Omental fat pad (tissue), 4 donors: ENCODE measurements around the gene STXBP4. TPM values are rescaled to one million over a fixed set of nuclear protein-coding genes. Genes with fewer than 3 reads are reported as not detected.
A peak's percentile ranks its signal among the peaks of the same experiment; 100 is the strongest.

ENCODE experiments used
- ATAC-seq: fragments of 150-250 bp; one replicate; pipeline ENCODE4 v1.9.1; 2016; ENCODE audit warnings: mild to moderate bottlenecking, moderate library complexity; ENCODE audit not compliant: low FRiP score
- DNase-seq: peaks from one replicate; pipeline ENCODE4 v3.0.0-alpha.2; 2019; ENCODE audit warnings: low spot score
- CTCF ChIP-seq, 3 donors: fragments of 450-650 bp; IDR thresholded peaks; one replicate each; pipeline ENCODE4 v1.5.1; 2016 to 2017; ENCODE audit warnings: antibody characterized with exemption in 3 of 3, mild to moderate bottlenecking in 3 of 3, moderate library complexity in 2 of 3
- total RNA-seq, 4 donors: library from RNA; depleted of rRNA; stranded (reverse); fragments of >200 nt; gene quantifications; one replicate each; pipeline ENCODE4 v1.1.0, GENCODE V29; 2016

STXBP4 gene
- total RNA-seq, 4 donors from 2014 or later = 11.2 to 19.3 (median 16.5) TPM

DNA sequence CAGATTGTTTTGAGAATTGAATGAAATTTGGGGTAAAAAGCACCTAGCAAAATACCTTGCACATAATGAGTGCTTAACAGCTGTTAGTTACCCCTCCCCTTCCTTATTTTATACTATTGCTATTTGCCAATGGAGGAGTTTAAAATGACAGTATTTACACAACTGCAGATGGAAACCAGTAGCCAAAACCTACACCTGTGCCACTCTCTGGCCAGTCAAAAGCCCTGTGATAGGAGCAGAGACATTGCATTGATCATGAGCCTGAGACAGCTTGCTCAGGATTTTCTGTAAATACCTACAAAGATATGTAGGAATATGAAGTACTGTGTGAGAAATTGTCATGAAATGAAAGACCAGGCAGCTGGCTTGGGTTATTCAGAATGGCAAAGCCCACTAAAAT is 180.9 kb downstream of the STXBP4 start:
- DNase-seq = no peak
- no peak for TF ChIP-seq CTCF (IDR thresholded peaks at IDR 0.05)
- ATAC-seq = no peak

GRCh38 chr17:55152236-55152635 is 183.7 kb downstream of the STXBP4 start:
- no peak for TF ChIP-seq CTCF (IDR thresholded peaks at IDR 0.05)
- DNase-seq (no peak), ATAC-seq (no peak)

GRCh38 chr17:55154101-55154500 is 185.5 kb downstream of the STXBP4 start:
- ATAC-seq (no peak), DNase-seq (no peak)
- TF ChIP-seq CTCF (IDR thresholded peaks at IDR 0.05) = no peak

DNA sequence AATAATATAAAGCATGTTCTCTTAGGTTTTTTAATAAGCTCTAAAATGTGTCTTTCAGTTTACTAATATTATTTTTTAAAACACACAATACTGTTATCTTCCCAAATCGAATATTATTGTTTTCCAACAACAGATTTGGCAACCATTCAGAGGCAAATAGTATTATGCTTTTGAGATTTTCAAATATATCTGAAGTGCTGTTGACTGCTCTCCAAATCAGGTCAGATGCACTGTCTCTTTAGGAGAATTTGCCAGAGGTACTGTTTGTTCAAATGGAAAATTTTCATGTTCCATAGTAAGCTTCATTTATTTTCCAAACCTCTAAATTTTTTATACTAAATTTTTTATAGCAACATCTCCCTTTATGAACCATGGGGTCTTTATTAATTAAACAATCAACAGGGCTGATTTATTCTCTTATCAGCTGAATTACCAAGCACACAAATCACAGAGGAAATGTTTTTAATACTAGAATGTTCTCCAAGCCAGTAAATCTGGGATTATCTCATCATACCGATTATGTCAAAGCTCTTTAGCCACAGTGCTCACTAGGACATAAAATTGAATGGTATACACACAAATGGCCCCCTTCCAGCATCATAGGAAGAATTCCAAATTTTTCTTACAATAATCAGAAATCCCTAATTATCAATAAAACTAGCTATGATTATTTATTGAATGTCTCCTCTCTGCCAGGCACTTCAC is 187.4 kb downstream of the STXBP4 start:
- TF ChIP-seq CTCF (IDR thresholded peaks at IDR 0.05) = no peak
- no peak for ATAC-seq
- no peak for DNase-seq

- TF ChIP-seq CTCF (IDR thresholded peaks at IDR 0.05) = no peak
- ATAC-seq = no peak
- DNase-seq = no peak
Measured at GRCh38 chr17:55157165-55157564, 188.6 kb downstream of the STXBP4 start.

DNA sequence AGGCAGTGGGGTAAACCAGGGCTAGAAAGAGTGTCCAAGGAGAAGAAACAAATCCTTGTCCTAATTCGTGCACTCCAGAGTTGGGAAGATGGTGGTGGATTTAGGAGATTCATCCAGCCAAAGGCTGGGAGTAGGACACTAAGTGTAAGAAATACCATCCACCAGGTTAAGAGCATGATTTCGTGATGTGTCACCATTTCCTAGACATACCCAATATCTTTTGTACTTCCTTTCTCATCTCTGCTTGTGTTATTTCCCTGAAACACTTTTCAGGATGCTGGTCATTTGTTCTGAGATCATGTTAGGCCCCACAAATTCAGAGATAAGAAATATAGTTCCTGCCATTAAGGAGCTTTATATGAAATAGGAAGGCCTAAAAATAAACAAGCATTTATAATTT is 189.9 kb downstream of the STXBP4 start:
- DNase-seq = no peak
- no peak for TF ChIP-seq CTCF (IDR thresholded peaks at IDR 0.05)
- peak; percentile 28 for ATAC-seq

DNA sequence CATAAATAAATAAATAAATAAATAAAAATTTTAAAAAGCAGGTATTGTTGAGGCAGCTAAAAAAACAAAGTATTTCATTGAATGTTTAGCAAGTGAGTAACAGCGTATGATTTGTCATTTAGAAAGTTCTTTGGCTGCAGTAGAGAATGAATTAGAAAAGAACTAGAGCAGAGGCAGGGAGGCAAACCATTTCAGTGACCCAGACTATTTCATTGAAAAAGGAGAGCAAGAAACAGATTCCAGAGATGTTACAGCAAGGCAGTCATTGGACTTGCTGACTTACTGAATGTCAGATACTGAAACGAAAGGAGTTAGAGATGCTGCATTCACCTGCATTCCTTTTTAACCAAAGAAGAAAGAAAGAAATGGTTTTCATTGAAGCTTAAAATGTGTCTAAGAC is 190.7 kb downstream of the STXBP4 start:
- no peak for TF ChIP-seq CTCF (IDR thresholded peaks at IDR 0.05)
- ATAC-seq = no peak

More for the DNA sequence above, 190.7 kb downstream of the STXBP4 start:
- no peak for DNase-seq
